ENCODE results near the gene MYEF2. TPM values are rescaled to one million over a fixed set of nuclear protein-coding genes. Genes with fewer than 3 reads are reported as not detected.

The MYEF2 gene
- total RNA-seq, 4 donors from 2014 or later = 0.62 to 4.4 (median 0.92) TPM; not detected in 1

GRCh38 chr15:48102167-48102566 lies 75.9 kb downstream of the MYEF2 start:
- Histone ChIP-seq H3K9me3 (no peaks in the 10 kb centered on the region), H3K4me1 (no peaks in the 10 kb centered on the region), H3K4me3 (no peak overlapping the region), H3K27me3 (peaks cover 0 to 15% (median 0%) of the 10 kb centered on the region in 4 donors), H3K36me3 (no peaks in the 10 kb centered on the region), H3K27ac (no peak overlapping the region)
- intact Hi-C loops (cut with DNase I) = no loop called here
- TF ChIP-seq POLR2A (IDR thresholded peaks at IDR 0.05) = no peak
- TF ChIP-seq CTCF (IDR thresholded peaks at IDR 0.05) = no peak
- 74 to 79% methylated on average over 6 of the region's 6 CpGs for WGBS, 2 donors
- no peak for DNase-seq

- H3K4me3 ChIP-seq = no peak overlapping the region
- H3K27me3 ChIP-seq = peaks cover 0 to 12% (median 0%) of the 10 kb centered on the region in 4 donors
- TF ChIP-seq POLR2A (IDR thresholded peaks at IDR 0.05) (no peak), CTCF (IDR thresholded peaks at IDR 0.05) (no peak)
- intact Hi-C loops (cut with DNase I) = no loop called here
- 66 to 69% methylated on average over 6 of the region's 6 CpGs for WGBS, 2 donors
- H3K27ac ChIP-seq = no peak overlapping the region
- H3K9me3 ChIP-seq = no peaks in the 10 kb centered on the region
- DNase-seq = no peak
- no peaks in the 10 kb centered on the region for H3K4me1 ChIP-seq
- no peaks in the 10 kb centered on the region for H3K36me3 ChIP-seq
These were observed 76.6 kb downstream of the MYEF2 start for GRCh38 chr15:48101376-48101961.

GRCh38 chr15:48097264-48097663 lies 80.8 kb downstream of the MYEF2 start:
- no peaks in the 10 kb centered on the region for H3K9me3 ChIP-seq
- no peak overlapping the region for H3K27ac ChIP-seq
- no peaks in the 10 kb centered on the region for H3K4me1 ChIP-seq
- intact Hi-C loops (cut with DNase I) = no loop called here
- 71 to 72% methylated on average over 2 of the region's 2 CpGs for WGBS, 2 donors
- H3K27me3 ChIP-seq = no peaks in the 10 kb centered on the region
- H3K4me3 ChIP-seq = no peak overlapping the region
- TF ChIP-seq POLR2A (IDR thresholded peaks at IDR 0.05) (no peak), CTCF (IDR thresholded peaks at IDR 0.05) (no peak)
- no peaks in the 10 kb centered on the region for H3K36me3 ChIP-seq
- DNase-seq = no peak

- WGBS, 2 donors = 42 to 60% methylated on average over 2 of the region's 2 CpGs
- Histone ChIP-seq H3K4me3 (no peak overlapping the region), H3K27ac (no peak overlapping the region), H3K36me3 (no peaks in the 10 kb centered on the region), H3K9me3 (no peaks in the 10 kb centered on the region), H3K27me3 (no peaks in the 10 kb centered on the region), H3K4me1 (no peaks in the 10 kb centered on the region)
- TF ChIP-seq CTCF (IDR thresholded peaks at IDR 0.05) (no peak), POLR2A (IDR thresholded peaks at IDR 0.05) (no peak)
- intact Hi-C loops (cut with DNase I) = no loop called here
- no peak for DNase-seq
These were observed 81.3 kb downstream of the MYEF2 start for GRCh38 chr15:48096813-48097212.

- no peaks in the 10 kb centered on the region for H3K36me3 ChIP-seq
- H3K27ac ChIP-seq = no peak overlapping the region
- H3K4me3 ChIP-seq = no peak overlapping the region
- no peak for DNase-seq
- 55 to 65% methylated on average over 4 of the region's 4 CpGs for WGBS, 2 donors
- intact Hi-C loops (cut with DNase I) = no loop called here
- no peaks in the 10 kb centered on the region for H3K27me3 ChIP-seq
- TF ChIP-seq POLR2A (IDR thresholded peaks at IDR 0.05) (no peak), CTCF (IDR thresholded peaks at IDR 0.05) (no peak)
- H3K4me1 ChIP-seq = no peaks in the 10 kb centered on the region
- H3K9me3 ChIP-seq = no peaks in the 10 kb centered on the region
These were observed 81.7 kb downstream of the MYEF2 start for GRCh38 chr15:48096355-48096786.

All from esophagus squamous epithelium (tissue), 5 donors.